NCI-H2171 (cell line): Measurements from ENCODE around the gene RPL29.

Experiments used
- DNase-seq: peaks from one replicate; lab custom pipeline; 2025; lab: John Stamatoyannopoulos, UW

RPL29 gene

DNA sequence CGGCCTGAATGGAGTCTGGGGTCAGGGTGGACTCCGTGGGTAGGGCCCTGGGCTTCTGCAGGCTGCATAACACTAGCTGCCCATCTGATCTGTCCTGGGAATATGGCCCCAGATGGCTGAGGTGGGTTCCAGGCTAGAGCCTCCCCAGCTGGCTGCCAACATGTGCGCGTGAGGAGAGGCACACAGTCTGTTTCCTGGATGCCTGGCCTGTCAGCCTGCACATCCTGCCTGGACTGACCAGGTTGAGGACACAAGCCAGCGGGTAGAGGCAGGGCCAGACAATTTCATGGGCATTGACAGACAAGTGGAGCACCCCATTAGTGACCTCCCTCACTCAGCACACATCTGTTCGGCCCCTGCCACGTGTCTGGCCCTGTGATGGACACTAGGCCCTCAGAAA is 29.8 kb upstream of the RPL29 start:
- DNase-seq: no peak

DNA sequence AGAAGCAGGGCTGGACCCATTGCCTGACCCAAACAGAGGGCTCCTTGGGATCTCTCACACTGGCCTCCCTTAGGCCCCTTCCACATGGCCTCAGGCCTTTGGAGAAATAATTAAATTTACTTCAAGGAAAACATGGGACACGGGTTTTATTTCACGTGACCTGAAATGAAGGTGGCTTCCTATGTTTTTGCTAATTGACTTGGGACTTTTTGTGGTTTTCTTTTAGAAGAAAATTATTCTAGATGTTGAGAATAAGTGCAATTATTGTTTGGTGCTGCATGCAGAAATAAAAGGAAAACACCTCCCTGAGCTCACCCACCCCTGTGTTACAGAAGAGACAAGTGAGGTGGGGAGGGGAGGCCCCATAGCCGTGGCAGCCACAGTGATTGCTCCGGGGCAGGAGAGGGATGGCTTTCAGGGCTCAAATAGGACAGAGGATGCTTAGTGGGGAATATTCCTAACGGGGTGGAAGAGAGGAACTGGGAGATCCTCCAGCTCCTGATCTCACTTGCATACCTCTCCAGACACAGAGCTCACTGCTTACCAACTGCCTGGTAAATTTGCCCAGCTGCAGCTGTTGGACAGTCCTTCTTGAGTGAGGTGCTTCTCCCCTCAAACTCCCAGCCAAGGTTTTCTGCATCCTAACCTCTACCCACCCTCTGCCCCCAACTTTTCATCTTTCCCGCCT is 29.2 kb upstream of the RPL29 start:
- no peak for DNase-seq

DNA sequence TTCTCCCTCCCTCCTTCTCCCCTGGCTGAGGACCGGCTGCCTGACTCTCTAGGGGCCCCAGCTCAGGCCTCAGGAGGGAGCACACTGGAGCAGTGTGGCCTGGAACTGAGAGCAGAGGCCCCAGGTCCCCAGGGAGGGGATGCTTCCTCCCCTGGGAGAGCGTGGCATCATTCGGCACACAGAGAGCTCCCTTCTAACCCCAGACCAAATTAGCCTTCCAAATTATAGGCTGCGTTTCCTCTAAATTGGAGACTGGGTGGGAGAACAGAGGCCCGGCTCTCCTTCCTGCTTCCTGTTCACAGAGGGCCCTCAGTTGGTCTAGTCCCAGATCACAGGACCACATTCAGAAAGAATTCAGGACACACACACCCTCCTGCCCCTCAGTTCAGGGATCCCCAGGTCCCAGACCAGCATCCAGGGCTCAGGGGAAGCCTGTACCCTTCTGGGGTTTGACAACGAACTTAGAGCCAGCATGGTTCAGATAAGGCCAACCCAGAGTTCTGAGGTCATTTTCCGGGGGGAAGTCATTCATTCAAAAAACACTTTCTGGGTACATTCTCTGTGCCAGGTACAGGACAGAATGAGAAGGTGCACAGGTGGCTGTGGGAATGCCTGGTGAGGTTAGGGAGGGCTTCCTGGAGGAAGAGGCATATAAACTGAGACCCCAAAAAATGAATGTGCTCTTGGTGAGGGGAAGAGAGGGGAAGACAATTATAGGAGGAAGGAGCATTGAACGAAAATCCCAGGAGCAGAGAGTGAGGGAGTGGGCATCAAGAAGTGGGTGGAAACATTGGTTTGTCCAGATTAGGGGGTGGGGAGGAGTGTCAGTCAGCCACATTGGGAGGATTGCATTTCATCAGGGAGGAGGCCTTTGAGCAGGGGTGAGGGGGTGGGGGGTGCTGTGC is 28.4 kb upstream of the RPL29 start:
- DNase-seq: no peak

DNA sequence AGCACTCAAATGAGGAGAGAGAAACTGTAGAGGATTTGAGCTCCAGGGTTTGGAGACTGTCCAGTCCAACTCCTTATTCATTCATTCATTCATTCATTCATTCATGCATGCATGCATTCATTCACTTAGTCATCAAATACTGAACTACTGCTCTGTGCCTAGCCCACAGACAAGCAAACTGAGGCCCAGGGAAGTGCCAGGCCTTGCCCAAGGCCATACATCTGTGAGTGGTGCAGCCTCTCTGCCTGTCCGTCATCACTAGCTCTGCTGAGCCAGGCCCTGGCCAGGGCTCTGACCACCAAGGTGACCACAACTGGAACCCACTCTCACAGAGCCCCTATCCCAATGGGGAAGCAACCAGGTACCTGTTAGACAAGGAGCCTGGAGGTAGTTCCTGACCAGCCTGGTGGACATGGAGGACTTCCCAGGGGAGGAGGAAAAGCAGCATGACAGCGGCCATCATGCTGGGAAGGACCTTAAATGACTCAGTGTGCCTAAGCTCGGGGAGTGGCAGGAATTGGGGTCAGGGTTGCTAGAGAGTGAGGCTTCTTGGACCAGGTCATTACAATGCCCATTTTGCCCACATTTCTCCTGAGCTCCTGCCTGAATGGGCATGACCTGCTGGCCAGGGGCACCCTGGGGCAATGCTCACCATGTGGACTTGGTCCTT is 27.5 kb upstream of the RPL29 start:
- no peak for DNase-seq

DNA sequence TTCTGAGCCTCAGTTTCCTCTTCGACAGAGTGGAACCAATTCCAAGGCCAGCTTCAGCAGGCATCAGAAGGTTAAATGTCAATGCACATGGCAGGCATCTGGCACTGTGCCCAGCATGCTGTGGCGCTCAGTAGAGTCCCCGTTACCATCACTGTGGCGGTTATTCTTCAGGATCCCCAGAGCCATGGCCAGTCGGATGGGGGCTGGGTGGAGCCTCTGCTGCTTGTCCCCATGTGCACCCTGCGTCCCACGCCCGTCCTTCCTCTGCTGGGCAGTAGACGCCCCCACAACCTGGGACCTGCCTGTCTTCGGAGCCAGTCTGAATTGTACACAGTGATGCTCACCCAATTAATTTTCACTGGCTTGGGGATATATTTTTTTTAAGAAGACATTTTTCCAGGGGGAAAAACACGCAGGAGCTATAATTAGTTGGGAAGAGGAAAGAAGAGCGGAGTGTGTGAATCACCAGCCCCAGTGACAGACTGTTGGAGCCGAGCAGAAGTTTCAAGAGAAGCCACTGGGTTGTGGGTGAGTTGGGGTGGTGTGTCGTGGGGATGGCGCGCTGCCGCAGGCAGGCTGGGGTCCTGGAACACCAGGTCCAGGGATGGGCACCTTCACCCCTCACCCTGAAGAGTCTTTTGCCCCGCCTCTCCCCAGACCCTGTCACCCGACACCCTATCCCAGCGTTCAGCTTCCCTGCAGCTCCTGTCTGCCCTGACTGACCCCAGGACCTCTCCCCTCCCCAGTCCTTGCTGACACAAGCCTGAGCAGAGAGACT is 26.8 kb upstream of the RPL29 start:
- no peak for DNase-seq

DNA sequence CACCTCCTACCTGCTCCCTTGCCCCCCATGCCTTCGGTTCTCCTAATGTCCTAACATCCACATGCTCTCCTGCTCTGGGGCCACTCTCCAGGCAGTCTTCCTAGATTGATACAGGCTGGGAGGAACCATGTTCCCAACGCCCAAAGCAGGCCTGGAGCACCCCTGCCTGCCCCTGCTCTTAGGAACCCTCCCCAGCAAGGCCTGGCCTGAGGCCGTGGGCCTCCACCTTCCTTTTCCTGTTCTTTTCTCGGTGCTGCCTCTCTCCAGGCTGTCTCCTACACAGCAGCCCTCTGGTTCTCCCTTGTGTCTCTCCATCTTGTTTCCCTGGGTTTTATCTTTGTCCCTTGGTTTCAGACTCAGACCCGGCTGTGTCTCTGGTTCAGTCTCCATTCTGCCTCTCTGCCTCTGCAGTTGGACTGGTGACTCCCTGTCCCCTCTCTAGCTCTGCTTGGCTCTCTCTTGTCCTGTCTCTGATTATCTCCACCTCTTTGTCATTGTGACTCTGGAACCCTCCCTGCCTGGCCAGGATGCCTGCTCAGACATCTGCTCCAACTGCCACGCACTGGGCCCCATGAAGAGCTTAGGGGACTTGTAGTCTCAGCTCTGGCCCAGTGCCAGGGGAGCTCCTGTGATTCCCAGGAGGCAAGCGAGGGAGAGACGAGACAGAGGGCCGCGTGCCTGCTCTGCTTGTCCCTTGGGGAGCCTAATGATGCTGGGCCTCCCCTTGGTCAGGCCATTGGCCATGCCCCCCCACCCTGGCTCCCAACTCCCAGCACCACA is 26.0 kb upstream of the RPL29 start:
- DNase-seq: peak; percentile 76

DNA sequence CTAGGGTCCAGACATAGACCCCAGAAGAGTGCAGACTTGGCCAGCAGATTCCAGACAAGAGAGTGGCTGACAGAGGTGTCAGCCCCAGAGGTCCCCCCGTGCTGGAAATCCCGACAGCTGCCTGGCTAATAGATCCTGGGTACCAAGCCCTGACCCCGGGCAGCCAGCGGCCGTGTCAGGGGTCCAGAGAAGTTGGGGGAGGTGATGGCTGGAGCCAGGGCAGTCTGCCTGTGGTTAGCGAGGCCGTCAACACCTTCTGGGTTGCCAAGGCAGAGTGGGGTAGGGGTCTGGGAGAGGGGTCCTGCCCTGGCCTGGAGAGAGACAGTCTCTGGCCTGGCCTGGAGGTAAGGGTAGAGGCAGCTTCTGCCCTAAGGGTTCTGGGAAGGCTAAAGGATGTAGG is 25.1 kb upstream of the RPL29 start:
- DNase-seq: no peak

DNA sequence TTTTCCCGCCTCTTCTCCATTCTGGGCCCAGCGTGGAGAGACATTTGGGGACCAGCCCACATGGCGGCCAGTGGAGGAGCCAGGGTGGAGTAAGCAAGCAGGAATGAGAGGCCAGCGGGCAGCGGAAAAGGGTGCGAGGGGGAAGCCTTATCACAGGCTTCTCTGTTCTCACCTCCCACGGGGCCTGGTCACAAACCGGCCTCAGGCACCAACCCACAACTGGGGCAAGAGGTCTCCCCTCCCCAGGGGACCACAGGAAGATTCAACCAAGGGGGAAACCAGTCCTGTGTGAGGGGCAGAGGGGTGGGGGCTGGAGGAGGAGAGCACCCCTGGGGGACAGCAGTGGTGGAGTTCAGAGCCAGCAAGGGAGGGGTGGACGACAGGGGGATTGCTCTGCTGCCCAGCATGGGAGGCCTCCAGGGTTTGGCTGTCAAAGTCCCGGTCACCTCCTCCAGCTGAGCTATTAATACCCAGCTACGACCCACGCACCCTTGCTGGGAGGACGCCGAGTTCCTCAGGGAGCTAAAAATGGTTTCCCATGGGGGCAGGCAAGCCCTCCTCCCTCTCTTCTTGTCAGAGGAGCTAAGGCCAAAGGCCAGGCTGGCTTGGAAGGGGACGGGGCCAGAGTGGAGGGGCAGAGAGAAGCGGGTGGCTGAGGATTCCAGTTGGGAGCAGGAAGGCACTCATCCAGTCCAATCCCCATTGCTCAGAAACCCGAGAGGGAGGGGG is 23.8 kb upstream of the RPL29 start:
- DNase-seq: no peak

DNA sequence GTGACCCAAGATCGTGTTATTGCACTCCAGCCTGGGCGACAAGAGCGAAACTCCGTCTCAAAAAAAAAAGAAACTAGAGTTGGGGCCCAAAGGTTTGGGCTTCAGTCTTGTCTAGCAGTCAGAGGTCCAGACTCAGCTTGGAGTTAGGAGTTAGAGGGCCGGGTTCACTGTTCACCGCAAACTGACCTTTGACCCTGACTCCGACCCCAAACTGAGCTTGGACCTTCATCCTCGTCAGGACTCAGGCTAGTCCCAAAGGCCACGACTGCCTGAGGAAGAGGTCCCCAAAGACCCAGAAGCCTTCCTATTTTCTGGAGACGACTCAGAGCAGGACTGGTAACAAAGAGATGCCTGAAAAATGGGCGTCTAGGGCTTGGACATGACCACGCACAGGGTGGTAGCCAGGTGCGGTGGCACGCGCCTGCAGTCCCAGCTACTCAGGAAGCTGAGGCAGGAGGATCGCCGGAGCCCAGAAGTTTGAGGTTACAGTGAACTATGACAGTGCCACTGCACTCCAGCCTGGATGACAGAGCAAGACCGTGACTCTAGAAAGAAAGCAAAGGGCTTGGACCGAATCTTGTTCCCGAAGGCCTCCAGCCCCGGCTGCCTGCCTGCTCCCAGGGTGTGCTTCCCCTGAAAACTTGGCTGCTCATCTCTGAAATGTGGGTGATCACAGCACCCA is 22.8 kb upstream of the RPL29 start:
- no peak for DNase-seq

DNA sequence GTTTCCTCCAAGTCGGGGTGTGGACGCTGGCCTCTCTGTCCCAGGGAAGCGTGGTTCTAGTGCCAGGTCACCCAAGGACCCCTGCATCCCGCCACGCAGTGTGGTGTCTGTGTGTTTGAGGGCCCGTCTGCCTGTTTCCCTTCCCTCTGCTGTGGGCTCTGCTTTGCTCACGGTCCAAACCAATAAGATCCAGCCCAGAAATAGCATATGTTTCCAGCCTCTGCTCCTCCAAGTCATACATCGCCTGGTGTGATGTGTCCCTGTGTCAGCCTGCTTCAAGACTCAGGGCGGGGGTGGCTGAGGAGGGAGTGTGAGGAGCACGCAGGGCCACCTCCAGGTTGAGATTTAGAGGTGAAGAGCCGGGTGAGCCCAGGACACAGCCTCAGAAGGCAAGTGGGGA is 21.9 kb upstream of the RPL29 start:
- no peak for DNase-seq

DNA sequence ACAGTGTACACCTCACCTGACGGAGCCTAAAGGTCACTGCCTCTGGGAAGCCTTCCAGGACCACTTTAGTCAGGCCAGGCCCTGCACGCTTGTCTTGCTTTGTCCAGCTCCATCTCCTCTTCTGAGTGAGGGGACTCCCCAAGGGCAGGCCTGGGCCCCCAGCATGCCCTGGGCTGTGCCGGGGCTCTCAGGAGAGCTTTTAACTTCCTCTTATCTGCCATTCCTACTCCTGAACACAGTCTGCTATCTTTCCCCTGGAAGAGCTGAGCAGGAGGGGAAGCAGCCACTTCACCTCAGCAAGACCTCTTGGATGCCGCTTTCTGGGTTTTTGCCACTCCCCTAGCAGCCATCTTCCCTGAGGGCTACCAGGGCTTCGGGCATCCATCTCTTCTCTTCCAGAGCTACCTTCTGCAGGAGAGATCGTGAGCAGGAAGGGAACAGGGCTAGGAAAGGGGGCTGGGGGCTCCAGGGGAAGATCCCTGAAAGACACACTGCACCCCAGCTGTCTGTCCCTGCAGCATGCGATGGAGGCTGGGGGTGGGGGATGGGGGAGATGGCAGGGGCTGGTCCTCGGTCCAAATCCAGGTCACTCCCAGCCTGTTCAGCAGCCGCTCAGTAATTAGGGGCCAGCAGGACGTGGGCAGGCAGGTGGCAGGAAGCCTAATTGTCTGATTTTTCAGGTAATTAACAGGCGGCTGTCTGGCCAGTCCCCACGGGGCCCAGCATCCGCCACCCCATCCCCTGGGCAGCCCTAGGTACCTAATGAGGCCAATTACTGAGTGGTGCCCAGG is 19.9 kb upstream of the RPL29 start:
- no peak for DNase-seq

DNA sequence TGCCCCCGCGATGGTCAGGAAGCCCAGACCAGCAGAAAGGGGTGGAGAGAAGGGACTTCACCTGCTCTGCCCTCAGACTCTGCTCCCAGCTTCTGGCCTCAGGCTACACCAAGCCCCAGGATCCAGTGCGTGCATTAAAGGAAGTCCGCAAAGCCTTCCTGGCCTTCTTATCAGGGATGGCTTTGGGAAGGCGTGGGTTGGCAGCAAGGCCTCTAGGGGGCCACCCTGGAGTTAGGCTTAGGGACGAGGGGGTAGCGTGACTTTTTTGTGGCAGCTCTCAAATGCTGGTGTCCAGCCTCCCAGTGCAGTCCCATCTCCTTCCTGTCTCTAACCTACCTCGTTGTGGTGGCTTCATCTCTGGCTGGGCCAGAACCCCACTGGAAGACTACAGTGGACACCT is 18.9 kb upstream of the RPL29 start:
- no peak for DNase-seq

DNA sequence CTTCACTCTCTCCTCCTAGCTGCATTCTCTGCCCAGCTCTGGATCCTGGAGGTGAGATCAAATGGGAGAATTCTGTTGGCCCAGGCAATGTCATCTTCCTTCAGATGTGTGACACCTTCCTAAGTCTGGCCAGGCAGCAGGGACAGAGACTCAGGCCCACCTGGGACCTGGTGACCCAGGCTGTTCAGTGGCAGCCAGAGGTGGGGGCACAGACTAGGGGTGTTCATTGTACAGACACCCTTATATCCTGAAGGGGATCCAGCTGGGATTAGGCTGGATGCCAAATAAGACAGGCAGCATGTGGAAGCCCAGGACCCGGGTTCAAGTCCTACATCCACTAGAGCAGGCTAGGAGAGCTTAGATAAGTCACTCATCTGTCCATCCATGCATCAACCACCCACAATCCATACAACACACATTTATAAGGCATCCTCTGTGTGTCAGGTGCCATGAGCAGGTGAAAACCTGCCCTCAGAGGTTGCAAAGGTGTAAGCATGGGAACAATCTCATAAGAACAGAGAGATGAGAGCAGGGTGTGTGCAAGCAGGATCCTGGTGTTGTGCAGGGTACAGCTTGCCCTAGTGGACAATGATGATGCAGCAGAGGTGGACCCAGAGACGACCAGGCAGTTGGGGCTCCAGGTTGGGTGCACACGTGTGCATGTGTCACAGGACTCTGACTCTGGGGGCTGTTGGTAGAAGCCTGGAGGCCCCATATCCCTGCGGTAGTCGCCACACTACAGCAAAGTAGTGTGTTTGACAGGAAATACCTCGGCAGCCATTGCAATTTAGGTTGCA is 18.3 kb upstream of the RPL29 start:
- no peak for DNase-seq

DNA sequence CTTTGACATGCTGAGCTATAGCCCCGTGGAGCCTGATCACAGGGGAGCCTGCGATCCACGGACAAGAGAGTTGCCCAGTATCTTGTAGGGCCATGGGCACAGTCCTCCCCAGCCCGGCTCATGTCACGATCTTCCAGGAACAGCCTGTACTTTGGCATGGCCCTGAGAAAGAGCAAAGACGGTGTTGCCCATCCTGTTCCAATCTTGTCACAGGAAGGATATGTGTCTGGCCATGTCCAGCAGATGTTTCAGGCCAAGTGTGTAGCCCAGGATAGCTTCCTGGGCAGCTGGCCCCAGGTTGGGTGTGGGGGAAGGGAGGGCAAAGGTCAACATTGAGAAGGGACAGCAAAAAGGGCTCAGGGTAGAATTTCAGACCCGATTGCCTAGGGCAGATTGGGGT is 17.0 kb upstream of the RPL29 start:
- no peak for DNase-seq

DNA sequence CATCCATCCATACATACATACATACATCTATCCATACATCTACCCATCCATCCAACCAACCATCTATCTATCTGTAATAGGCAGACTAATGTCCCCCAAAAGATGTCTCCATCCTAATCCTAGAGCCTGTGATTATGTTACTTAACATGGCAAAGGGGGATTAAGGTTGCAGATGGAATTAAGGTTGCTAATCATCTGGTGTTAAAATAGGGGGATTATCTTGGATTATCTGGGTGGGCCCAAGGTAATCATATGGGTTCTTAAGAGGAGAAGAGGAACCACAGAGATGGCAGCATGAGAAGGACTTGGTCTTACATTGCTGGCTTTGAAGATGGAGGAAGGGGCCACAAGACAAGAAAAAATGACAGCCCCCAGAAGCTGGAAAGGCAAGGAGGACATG is 14.7 kb upstream of the RPL29 start:
- DNase-seq: no peak

DNA sequence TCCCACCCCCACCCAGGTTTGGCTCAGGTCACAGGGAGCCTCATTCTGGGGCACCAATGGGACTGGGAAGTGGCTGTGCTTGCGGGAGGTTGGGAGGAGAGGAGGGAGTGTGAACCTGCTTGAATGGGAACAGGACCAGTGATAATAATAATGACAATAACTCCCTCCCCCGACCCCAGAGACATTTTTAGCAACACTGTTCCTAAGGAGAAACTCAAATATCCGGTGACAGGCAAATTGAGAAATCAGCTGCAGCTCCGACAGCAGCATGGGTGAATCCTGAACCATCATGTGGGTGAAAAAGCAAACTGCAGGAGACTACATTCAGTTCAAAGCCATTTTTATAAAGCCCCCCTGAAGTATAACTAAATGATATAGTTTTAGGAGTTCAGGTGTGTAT is 11.6 kb upstream of the RPL29 start:
- no peak for DNase-seq

DNA sequence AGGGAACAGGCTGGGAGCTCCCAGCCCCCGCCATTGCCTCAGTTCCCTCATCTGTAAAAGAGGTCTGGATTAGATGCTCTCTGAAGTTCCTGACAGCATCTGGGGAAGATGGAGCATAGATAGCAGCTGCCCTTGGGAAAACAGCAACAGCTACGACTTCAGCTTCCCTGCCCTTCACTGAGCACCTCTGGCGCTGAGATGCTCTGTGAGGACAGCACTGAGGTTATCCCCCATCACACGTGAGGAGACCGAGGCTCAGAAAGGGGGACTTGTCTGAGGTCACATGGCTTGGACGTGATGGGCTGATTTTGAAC is 11.1 kb upstream of the RPL29 start:
- no peak for DNase-seq

DNA sequence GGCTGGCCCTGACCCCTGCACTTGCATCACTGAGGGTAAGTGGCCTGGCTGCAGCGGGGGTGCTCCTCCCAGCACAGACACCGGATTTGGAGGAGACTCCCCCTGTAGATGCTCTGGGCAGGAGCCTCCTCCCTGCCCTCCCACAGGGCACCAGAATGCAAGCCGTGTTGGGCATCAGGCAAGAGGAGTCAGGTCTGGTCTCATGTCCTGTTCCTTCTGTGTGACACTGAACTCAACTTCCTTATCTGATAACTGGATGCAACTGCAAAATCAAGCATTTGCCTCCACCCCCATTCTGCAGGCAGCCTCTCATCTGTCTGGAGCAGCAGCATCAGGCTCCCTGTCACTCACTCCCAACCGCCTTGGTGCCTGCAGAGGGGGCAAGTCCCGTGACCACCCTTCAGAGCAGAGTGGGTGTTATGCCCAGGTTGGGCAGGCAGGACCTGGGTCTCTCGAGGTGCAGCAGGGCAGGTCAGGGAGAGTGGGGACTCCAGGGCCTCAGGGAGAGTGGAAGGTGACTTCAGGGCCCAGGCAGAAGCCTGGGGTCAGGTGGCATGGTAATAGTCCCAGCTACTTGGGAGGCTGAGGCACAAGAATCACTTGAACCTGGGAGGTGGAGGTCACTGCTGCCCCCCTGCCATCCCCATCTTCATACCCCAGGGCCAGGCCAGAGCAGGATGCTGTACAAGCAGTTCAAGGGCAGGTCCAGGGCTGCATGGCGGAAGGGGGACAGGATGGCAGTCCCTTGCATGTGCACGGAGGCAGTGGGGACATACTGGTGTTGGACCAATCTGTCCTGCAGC is 10.5 kb upstream of the RPL29 start:
- DNase-seq: no peak
